NCI-H748 treated with DMSO at 0.1 percent for 48 hours (cell line): ENCODE results near the gene PXT1.
A peak's percentile ranks its signal among the peaks of the same experiment; 100 is the strongest.
"Not testable (repeated sequence)": the region's sequence is repeated elsewhere in the genome, so short reads cannot be mapped to it uniquely, and the experiment has no call there.

Experiments used
- DNase-seq: peaks from one replicate; lab custom pipeline; 2025; lab: John Stamatoyannopoulos, UW

The PXT1 gene

GRCh38 chr6:36442671-36443470 lies at the start of gene PXT1, which contains the start of gene KCTD20:
TSS of gene PXT1 (minus strand) at chr6:36442854. CDS start at chr6:36426082, 16,772 bp downstream.
TSS of gene KCTD20 (plus strand) at chr6:36443000. CDS start at chr6:36470098, 27,098 bp downstream.
- peak; percentile 60 for DNase-seq

- no peak for DNase-seq
Observed at GRCh38 chr6:36492092-36492491, 49.4 kb upstream of the PXT1 start.

GRCh38 chr6:36491378-36491965 lies 48.8 kb upstream of the PXT1 start:
- no peak for DNase-seq

- DNase-seq: no peak
Observed at GRCh38 chr6:36489426-36489825, 46.8 kb upstream of the PXT1 start.

GRCh38 chr6:36488221-36488620 lies 45.6 kb upstream of the PXT1 start:
- DNase-seq: no peak

- DNase-seq: no peak
Observed at GRCh38 chr6:36487698-36488097, 45.0 kb upstream of the PXT1 start.

- DNase-seq: no peak
Observed at GRCh38 chr6:36484736-36485135, 42.1 kb upstream of the PXT1 start.

- DNase-seq: not testable (repeated sequence)
Observed at GRCh38 chr6:36483326-36483725, 40.7 kb upstream of the PXT1 start.

GRCh38 chr6:36479256-36479655 lies 36.6 kb upstream of the PXT1 start:
- DNase-seq: no peak

- DNase-seq: no peak
Observed at GRCh38 chr6:36478051-36478526, 35.4 kb upstream of the PXT1 start.

GRCh38 chr6:36469946-36470345 lies 27.3 kb upstream of the PXT1 start:
- no peak for DNase-seq

GRCh38 chr6:36469148-36469661 lies 26.6 kb upstream of the PXT1 start:
- no peak for DNase-seq

GRCh38 chr6:36467625-36468024 lies 25.0 kb upstream of the PXT1 start:
- DNase-seq: no peak

- DNase-seq: no peak
Observed at GRCh38 chr6:36464233-36464632, 21.6 kb upstream of the PXT1 start.

- DNase-seq: no peak
Observed at GRCh38 chr6:36463676-36464075, 21.0 kb upstream of the PXT1 start.

GRCh38 chr6:36461646-36462045 lies 19.0 kb upstream of the PXT1 start:
- no peak for DNase-seq

GRCh38 chr6:36460916-36461315 lies 18.3 kb upstream of the PXT1 start:
- no peak for DNase-seq

- DNase-seq: no peak
Observed at GRCh38 chr6:36459501-36459900, 16.8 kb upstream of the PXT1 start.

- no peak for DNase-seq
Observed at GRCh38 chr6:36455486-36456027, 12.9 kb upstream of the PXT1 start.

- not testable (repeated sequence) for DNase-seq
Observed at GRCh38 chr6:36452897-36453296, 10.2 kb upstream of the PXT1 start.

GRCh38 chr6:36449173-36449572 lies 6.5 kb upstream of the PXT1 start:
- not testable (repeated sequence) for DNase-seq

GRCh38 chr6:36445621-36446020 lies 3.0 kb upstream of the PXT1 start:
- no peak for DNase-seq

GRCh38 chr6:36444470-36444869 lies 1.8 kb upstream of the PXT1 start:
- no peak for DNase-seq
